GM18520 (cell line): ENCODE measurements around the gene C5orf47.
"Not testable (repeated sequence)": the region's sequence is repeated elsewhere in the genome, so short reads cannot be mapped to it uniquely, and the experiment has no call there.

Experiments used
- ATAC-seq: cut with Tn5 transposase; IDR thresholded peaks from one replicate; pipeline ENCODE4 v1.9.1; 2021; ENCODE audit not compliant: unreplicated experiment

Gene C5orf47

DNA sequence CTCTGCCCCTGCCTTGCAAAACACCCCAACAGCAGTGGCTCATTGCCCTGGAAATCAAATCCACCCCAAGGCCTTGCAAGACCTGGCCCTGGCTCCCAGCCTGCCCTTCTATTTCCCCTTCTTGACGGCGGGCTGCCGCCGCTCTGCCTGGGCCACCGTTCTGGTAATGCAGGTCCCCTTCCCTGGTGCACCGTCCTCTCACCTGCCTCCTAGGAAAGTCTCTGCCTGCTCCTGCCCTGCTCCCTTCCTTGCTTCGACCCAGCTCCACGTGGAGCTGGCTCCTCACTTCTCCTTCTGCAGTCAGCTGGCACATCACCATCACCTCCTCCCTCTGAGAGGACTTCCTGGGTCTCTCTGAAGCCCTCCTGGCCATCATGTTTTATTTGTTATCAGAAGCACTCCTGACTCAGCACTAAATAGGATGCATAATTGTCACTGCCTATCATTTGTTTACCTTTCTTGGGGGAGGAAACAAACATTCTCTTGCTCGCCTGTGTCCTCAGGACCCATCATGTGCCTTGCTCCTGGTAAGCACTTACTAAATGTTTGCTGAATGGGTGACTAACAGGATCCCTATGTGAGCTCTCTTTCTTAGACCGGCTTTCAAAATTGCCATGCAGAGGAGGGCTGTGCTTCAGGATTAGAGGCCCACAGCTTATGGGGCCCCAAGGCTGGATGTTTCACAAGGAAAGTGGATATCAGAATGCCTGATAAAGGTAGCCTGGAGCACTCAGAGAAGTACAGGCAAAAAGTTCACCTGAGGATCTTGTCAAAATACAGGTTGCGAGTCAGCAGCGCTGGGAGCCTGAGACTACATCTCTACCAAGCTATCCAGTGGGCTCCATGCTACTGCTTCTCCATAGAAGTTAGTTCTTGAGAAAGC, 19.6 kb upstream of the C5orf47 start:
- ATAC-seq, result no peak

DNA sequence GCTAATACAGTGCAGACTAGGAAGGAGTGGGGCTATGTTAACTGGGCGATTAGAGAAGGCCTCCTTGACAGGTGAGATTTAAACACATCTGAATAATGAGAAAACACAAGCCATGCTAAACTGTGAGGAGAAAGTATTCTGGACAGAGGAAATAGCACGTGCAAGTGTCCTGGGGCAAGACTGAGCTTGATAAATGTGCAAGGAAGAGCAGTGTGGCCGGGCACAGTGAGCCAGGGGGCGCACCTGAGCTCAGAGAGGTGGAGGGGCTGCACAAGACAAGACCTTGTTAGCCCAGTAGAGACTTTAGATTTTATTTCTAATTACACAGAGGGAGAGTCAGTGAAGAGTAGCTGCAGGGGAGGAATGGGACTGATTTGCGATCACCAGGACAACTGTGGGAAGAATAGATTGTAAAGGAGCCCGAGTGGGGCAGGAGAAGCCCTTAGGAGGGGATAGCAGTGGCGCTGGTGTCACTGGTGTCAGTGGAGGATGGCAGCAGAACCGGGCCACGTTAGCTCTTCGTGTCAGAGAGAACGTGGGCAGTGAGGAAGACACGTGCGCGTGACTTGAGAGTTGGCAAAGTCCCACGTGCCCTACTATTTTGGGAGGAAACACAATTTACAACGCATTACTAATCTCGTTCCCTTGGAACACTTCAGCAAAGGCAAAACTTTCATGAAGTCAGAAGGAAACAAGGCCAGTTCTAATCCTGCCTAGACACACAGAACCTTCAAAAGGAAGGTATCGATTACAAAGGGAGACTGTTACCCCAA, 17.9 kb upstream of the C5orf47 start:
- ATAC-seq, result no peak

DNA sequence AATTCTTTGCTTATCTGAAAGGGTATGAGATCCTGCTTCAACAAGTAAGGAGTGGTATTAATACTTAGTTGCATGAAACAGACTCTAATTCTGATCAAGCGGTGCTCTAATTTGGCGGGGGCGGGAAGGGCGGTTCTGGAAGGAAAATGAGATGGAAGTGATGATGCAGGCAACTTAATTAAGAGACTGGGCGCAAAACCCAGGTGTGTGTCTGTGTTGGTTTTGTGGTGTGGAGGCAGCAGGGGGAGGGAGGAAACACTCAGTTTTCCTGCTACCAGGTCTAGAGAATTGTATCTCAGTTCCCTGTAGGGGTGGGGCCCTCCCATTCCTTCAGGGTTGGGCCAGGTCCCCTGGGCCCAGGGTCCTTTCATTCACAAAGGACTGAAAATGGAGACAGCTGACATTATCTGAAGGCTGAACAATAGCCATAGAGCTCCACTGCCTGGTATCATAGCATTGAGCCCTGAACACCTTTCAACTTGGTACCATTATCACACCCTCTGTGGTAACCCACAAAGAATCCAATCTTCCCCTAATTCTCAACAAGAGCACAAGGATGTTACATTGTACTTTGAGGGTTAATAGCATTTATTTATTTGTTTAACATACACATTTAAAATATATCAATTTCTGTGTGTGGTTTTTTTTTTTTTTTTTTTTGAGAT, 17.2 kb upstream of the C5orf47 start:
- ATAC-seq, result no peak

DNA sequence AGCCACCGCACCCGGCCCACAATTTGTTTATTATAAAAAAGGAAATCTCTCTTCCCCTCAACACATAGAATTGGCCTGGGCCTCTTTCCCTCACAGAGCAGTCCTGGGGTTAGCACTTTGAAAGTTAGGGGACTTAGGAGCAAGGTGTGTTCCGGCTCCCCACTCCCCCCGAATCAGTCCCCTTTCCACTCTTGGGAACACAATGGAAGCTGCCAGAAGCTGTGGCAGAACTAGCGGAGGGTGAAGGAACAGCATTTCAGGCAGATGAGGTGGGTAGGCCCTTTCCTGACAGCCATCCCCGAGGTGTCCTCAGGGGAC, 16.4 kb upstream of the C5orf47 start:
- ATAC-seq, result no peak

DNA sequence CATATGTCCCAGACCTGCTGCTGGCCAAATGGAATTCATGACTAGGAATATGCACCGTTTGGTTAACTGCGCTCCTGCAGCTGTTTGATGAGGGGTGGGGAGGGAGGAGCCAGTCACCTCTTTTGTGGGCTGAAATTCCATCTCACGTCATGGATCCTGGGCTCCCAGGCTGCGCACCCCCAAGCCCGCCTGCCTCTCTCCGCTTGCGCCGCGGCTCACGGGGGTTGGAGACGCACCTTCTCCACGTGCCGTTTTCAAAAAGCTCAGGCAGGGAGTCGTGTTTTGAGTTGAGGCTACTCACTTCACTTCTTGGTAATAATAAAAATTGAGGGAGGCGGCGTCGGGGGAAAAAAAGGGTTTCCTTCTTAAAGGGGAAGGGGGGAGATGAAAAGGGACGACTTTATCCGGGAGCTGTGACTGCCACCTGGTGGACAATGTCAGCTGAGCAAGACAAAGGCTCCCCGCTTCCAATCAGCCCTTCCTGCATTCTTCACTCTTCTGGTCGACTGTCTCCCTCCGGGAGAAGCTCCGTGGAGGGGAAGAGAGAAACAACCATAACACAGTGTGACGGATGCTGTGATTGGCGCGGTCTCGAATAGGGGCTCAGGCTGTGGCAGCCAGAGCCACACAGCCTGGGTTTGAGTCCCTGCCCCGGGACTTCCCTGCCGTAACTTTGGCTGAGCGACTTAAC, 15.9 kb upstream of the C5orf47 start:
- no peak for ATAC-seq

DNA sequence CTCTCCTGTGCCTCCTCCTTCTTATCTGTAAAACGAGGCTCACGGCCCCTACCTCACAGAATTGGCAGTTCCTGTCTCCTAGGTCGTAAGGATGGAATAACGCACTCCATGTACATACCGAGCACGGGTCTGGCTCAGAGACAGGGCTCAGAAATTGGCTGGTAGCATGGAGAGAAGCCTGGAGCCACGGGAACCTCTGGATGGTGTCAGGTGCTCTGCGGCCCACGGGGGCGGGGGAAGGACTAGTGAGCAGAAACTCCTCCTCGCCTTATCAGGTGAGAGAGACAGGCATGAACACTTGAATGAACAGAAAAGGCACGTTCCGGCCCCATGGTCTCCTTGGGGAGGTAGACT, 15.4 kb upstream of the C5orf47 start:
- ATAC-seq, result no peak

DNA sequence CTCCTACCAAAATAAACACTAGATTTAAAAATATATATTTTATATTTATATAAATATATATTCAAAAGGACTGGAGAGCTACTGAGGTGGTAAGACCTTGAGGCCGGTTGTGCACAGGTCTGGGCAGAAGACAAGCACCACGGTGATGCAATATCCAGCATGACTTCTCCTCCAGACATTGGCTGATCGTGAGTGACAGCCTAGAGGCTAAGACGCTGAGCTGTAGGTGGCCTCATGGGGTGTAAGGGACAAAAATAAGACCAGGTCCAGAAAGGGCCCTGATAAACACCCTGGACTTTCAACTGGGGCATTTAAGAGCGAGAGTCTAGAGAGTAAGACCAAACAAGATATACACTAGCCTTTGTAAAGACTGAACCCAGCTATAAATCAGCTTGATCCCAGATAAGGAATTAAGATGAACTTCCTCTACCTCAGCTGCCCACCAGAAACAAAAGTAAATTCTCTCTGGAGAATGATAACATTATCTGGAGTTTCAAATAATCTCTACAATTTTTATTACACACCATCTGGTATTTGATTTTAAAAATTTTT, 14.2 kb upstream of the C5orf47 start:
- no peak for ATAC-seq

DNA sequence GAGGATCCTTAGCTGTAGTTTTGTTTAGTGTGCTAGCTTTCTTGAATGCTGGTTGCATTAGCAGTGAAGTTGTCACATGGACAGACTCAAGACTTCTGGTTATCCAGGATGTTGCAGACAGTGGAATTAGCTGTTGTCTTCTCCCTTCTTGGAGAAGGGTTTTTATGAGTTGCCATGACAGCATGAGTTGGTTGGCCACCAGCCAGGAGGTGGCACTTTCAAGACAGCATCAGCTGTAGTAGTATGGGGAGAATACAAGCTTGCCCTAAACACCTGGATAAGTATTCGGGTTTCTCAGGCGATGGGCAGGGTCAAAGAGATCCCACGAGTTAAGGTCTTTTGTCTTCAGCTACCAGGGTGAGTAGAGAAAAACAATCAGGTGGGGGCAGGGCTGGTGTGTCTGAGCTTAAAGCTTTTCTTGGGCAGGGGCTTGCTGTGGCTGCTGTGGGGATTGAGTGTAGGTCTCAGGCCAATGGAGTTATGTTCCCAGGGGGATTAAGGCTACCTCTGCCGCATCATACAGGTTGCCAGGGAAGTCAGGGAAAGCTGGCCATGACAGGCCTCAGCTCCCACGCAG, 7.7 kb upstream of the C5orf47 start:
- no peak for ATAC-seq

DNA sequence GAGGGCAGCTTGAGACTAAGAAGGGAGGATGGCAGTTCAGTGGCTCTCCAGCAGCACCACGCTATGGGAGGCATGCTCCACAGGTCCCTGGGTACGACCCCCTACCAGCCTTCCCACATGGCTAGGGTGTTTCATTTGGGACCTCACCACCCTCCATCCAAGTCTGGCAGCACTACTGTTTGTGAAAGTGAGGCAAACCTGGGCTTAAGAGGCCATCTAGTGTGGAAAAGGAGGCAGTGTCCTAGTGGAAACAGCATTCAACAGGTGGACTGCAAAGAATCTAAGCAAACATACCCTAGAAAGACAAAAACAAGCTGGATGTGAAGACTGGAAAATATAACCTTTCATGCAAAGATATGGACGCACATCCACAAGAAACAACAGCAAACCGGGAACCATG, 4.8 kb upstream of the C5orf47 start:
- ATAC-seq, result no peak

DNA sequence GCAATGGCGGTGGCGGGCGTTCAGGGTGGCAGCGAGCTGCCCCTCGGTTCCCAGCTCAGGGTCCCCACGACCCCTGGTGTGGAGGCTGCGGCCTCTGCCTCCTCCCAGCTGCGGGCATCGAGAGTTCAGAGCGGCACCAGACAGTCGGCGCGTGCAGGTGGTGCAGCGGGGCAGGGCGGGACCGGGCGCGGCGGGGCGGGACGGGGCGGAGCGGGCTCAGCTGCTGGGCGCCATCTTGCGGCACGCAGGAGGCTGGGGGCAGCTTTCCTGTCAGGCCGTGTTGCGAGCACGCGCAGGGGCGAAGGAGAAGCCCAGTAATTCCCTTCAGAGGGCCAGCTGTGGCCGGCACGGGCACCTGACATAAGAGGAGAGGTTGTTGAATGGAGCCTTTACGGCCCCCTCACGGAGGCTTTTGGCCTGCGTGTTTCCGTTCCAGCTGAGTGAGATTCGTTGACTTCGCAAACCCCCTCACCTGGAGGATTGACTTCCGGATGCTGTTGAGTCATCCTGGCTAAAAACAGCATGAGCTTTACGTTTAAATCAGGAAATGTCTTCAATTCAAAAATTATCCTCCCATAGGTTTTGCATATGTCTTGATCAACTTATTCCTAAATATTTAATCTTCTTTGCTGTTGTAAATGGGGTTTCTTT, 587 bp downstream of the C5orf47 start:
- no peak for ATAC-seq

DNA sequence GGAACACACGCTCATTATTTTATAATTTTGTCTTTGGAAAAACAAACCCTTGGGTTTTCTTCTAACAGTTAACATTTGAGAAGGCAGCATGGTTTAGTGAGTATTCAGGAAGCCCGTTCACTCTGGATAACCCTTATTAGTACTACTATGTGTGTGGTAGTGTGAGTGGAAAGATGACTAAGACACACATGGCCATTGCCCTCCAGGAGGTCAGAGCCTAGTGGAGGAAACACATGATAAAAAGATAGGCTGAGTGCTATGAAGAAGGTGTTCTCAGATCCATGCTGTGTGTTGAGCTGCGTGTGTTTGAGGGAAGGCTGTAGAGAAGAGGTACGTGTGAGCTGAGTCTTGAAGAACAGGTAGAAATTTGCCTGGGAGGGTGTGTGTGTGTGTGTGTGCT, 8.4 kb downstream of the C5orf47 start:
- no peak for ATAC-seq

DNA sequence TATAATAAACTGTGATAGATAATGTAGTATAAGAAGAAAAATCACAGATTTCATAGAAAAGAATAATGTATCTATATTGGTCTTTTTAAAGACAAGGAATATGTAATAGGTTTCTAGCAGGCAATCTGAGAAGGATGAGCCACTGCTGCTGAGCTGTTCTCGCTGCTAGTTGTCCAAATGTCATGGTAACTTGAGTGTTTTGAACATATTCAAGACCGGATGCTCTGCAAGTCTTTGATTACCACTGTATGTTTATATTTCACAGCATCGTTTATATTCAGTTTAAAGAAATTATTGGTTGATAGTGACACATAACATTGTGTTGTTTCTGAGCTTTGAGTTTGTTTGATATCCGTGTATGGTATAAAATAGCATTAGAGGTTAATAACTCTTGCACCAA, 9.6 kb downstream of the C5orf47 start:
- ATAC-seq, result no peak

DNA sequence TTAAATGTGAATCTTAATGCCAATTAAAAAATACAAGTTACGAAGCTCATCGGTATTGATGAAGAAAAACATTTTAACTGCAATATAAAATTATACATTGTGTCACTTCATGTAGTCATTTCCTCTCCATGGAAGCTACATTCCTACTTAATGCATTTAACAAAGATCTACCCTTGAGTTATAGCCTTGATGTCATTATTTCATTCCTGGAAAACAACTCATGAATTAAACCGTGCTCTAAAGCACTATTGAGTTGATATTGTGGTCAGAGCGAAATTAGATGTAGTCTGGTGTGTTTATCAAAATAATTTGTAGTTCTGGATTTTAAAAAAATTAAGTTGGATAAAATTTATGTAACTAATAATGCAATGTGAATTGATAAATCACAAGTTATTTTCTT, 11.1 kb downstream of the C5orf47 start:
- ATAC-seq, result no peak

DNA sequence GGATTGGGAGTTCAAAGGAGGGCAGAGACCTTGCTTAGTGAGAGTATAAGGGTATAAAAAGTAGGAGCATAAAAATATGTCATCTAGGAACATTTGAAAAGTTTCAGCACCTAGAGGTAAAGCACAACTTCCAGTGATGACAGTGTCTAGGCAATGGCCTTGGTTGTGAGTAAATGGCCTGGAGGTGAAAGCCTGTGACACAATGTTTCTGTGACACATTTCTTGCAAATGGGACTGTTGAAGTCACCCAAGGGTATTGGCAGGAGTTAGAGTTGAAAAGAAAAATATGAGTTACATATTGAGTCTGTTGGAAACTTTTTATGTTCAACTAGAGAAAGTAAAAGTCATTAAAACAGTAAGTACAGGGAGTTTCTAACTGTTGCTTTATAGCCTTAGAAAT, 14.8 kb downstream of the C5orf47 start:
- ATAC-seq, result no peak

DNA sequence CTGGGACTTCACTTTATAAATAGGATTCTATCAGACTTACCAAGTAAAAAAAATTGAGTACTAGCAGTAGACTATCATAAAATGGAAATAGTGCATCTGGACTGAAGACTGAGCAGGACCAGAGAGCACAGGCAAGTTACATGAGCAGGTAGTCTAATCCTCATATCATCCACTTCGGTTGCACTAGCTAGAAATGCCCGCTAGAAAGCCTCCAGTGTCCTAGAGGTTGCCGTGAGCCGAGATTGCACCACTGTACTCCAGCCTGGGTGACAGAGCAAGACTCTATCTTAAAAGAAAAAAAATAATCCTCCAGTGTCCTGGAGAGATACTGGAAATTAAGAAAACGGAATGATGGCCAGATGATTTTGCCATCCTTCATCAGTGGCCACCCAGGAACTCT, 20.0 kb downstream of the C5orf47 start:
- no peak for ATAC-seq

DNA sequence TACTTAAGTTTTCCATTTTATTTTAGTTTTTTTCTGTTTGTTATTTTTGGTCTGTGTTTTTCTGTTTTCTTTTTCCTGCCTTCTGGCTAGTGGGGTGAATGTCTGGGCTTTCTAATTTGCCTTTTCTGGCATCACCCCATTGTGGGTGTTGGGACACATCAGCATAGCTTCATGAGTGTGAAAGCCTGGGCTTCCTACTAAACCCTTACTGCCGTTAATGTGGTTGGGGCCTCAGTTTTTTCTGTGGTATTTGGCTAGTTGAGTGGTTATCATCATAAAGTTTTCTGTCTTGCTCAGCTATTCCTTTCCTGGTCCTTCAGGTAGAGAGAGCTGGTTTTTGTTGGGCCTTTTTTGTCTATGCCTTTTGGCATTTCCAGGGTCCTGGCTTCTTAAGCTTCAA, 21.4 kb downstream of the C5orf47 start:
- ATAC-seq, result no peak

DNA sequence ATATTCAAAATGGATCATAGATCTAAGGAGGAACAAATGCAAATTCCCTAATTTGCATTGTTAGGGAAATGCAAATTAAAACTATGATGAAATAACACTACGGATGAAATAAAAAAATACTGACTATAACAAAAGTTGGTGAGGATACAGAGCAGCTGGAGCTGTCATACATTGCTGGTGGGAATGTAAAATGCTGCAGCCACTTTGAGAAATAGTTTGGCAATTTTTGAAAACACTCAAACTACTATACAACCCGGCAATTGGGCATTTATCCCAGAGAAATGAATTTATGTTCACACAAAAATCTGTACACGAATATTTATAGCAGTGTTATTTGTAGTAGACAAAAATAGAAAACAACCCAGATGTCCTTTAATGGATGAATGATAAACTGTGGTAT, 22.5 kb downstream of the C5orf47 start:
- no peak for ATAC-seq

DNA sequence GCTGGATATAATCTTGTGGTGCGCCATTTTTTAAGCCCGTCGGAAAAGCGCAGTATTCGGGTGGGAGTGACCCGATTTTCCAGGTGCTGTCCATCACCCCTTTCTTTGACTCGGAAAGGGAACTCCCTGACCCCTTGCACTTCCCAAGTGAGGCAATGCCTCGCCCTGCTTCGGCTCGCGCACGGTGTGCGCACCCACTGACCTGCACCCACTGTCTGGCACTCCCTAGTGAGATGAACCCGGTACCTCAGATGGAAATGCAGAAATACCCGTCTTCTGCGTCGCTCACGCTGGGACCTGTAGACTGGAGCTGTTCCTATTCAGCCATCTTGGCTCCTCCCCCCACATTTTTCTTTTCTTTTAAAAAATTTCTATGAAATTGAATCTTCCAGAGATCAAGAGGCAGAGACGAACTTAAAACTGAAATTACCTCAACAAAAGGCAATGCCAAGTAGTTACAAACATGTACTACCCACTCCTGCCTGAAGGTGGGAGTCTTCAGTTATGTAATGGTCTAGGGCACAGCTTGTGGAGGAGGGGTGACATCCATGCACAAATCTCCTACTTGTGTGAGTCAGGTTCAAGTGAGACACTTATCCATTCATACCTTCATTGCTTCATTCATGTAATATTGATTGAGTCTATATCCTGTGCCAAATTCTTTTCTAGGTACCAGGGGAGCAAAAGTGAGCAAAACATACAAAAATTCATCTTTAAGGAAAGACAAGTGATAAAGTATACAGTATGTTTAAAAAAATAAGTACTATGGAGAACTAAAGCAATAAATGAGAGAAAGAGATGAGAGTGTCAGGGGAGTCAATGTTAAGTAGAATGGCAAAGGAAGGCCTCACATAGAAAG, 31.3 kb downstream of the C5orf47 start:
- ATAC-seq, result not testable (repeated sequence)

DNA sequence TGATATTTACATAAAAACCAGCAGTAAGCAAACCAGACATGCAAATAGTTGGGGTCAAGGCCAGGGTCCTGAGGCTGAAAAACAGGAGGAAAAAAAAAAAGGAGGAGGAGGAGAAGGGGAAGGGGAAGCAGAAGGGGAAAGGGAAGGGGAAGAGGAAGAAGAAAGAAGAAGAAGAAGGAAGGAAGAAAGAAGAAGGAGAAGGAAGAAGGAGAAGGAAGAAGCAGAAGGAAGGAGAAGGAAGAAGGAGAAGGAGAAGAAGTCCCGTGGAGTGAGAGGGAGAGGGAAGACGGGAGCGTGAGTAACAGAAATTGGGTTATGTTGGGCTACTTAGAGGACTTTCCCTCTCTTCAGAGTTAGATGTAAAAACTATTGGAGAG, 31.9 kb downstream of the C5orf47 start:
- no peak for ATAC-seq
